GM20431 (cell line): ENCODE data around the gene MLST8.

Experiments
- in situ Hi-C: fragments of 300-500 bp; cut with MseI, MboI; formaldehyde crosslinking; loops from one replicate; pipeline ENCODE4 v1.15.0; 2020; ENCODE audit warnings: low sequenced_read_pairs; ENCODE audit not compliant: unreplicated experiment

Gene MLST8, protein sequence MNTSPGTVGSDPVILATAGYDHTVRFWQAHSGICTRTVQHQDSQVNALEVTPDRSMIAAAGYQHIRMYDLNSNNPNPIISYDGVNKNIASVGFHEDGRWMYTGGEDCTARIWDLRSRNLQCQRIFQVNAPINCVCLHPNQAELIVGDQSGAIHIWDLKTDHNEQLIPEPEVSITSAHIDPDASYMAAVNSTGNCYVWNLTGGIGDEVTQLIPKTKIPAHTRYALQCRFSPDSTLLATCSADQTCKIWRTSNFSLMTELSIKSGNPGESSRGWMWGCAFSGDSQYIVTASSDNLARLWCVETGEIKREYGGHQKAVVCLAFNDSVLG

DNA sequence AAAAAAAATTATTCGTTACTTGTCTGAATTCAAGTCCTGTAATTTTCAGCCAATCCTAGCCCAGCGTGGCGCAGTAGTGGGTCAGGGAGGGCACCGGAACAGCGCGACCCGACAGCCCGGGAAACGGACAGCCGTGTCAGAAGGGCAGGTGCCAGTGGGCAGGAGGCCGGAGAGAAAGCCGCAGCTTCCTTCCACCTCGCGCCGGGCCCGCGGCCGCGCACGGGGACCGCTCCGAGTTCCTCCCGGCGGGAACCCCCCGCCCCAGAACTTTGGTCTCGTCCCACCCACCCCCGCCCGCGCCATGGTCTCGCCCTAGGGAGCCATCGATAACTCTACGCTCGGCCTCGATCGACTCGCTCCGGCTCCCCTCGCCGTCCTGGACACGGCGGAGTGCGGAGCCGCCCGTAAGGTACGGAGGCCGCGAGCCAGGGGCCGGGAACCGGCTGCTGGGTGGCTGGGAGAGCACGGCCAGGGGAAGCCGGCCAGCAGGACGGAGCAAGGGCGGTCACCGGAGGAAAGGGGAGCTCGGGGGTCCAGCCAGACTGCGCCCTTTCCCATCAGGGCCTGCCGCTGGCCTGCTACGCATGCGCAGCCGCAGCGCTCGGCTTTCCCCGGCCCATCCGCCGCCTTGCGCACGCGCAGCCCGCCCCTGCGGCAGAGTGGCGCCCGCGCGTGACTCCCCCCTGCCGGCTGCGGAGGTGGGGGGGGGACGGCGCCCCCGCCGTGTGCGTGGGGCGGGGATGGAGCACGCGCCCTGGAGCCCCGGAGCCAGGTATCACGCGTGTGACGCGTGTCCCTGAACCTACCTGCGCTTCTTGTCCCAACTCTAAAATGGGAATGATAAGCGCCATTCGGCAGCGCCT, at the start of gene MLST8:
Gene MLST8, plus strand, starts transcription at position 351 of the 863 bp plus-strand sequence. CDS start 632 bp downstream, outside the sequence.
- in situ Hi-C loops = no loop called here

GRCh38 chr16:2155977-2156848, 49.0 kb upstream of the MLST8 start:
- in situ Hi-C loops = no loop called here

GRCh38 chr16:2156849-2157224, 48.4 kb upstream of the MLST8 start:
- in situ Hi-C loops = no loop called here

DNA sequence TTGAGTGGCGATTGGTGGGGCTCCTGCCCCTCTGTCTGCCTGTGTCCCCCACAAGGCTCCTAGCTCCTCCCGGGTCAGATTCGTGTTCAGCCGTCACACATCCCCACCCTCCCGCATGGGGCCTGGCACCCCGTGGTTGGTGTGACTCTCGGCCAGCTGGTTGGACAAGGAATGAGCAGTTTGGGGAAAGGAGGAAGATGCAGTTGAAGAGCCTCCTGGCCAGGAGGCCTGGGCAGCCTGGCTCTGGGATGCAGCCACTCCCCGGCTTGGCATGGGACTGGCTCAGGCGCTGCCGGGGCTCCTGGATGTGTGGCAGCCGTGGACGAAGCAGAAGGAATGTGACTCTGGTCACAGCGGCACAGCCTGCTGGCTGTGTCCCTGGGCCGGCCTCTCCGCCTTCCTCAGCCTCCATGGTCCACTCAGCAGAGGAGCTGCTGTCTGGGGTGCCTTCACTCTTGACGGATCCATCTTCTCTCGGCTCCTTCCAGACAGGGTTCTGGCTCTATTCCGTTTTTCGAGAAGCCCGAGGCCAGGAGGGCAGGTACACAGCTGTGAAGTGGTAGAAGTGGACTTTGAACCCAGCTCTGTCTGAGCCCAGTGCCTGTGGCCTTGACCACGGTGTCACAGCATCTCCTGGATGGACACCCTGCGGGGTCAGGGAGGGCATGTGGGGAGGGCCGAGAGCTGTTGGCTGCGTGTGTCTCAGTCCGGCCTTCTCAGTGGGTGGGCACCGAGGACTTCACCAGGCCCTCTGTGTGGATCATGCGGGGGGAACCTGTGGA, 47.6 kb upstream of the MLST8 start:
- in situ Hi-C loops = no loop called here

GRCh38 chr16:2158262-2158638, 47.0 kb upstream of the MLST8 start:
- in situ Hi-C loops = no loop called here

DNA sequence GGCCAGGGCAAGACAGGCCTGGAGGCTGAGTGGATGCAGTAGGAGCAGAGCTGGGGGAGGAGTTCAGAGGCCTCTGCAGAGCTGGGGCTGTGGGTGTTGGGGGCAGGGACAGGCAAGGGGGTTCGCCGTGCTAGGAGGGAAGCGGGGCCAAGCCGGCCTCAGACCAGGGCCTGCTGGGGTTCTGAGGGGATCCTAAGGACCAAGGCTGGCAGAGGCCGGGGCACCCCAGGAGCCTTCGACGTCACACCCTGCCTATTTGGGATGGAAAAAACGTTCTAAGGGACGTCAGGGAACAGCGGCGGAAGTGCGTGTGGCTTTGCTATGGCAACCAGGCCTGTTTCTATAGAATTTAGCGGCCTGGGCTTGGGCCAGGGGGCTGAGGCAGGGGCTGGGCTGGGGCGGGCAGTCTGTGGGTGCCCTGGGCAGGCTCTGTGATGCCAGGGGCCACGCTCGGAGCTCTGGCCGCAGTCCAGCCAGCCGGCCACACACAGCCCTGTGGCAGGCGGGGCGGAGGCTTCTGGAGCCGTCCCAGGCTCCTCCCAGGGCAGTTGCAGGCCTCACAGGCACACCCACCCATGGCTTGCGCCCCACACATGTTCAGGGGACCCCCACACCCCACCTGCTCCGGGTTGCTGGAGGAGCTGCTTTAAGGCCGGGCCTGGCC, 45.9 kb upstream of the MLST8 start:
- in situ Hi-C loops = no loop called here

DNA sequence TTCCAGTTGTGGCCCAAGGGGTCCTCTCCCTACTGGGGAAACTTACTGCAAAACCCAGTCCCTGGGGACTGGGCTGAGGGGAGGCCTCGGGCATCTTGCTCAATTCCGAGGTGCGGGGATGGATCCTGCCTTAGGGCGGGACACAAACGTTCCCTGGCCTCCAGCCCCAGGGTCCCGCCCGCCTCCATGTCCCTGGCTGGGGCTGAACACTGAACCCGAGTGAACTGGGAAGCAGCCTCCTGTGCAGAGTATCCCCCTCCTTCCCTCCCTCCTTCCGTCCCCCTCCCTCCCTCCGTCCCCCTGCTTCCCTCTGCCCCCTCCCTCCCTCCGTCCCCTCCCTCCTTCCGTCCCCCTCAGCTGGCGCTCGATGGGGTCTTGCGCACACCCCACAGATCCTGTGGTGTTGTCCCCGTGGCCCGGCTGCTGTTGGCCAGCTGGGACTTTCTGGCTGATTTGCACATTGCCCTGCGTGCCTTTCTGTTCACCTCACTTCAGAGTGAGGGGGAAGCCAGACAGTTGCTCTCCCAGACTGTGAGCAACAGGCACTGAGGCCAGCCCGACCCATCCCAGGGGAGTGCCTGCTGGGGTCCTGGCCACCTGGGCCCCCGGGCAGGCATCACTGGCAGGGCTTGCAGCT, 44.2 kb upstream of the MLST8 start:
- in situ Hi-C loops = no loop called here

DNA sequence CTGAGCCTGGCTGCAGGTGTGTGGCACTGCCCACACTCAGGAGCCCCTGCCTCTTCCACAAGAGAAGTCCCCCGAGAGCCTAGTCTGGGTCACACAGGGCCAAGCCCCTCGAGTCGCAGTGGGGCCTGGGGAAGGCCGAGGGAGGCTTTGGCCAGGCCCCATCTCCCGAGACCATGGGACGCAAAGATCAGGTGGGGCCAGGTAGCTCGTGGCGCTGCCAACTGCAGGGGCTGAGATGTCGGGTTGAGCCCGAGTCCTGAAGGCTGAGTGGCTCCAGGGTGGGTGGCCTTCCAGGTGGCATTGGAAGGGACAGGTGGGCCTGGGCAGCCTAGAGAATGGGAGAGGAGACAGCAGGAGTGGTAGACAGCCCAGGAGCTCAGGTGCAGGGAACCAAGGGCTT, 43.3 kb upstream of the MLST8 start:
- in situ Hi-C loops = no loop called here

DNA sequence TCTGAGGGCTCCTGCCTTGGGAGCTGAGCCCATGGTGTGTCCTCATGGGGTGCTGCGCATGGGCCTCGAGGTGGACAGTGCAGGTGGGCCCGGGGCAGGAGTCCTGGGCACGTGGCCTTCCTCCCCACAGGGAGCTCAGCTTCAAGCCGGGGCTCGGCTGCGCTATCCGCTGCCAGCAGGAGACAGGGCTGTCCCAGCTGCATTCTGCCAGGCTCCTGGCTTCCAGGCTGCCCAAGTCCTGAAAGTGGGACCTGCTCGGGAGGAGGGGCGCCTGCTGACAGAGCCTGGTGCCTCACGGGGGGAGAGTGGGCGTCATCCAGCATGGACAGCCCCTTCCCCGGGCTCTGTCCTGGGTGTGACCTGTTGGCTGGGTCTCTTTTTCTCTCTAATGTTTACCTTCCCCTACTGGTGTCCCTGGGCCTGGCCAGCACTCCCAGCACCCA, 42.6 kb upstream of the MLST8 start:
- in situ Hi-C loops = no loop called here

DNA sequence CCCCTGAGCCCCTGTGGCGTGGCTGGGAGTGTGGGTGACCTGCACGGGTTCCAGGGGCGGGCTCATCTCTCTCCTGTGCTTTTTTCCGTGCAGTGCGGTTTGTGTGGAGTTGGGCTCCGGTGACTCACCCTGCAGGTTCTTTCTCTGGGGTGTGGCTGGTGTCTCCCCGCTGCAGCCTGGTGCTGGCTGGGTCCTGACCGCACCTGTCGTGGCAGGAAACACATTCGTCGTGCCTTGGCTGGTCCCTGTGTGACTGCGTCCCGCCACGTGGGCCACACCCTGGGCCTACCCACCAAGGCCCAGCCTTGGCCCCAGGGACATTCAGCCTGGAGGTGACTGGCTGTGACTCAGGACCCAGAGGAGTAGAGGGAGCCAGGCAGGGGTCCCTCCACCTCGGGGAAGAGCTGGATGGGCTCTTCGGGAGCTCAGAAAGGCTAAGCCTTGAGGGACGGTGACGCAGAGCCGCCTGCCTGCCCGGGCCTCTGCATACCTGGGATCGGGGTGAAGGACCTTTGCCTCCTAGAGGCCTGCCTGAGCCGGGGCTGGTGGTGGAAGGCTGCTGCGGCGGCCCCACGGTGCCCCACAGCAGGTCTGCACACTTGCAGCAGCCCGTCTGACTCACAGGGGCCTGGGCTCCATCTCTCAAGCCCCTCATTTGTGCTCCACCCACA, 41.9 kb upstream of the MLST8 start:
- in situ Hi-C loops = no loop called here

- in situ Hi-C loops = no loop called here
These were observed 39.4 kb upstream of the MLST8 start for GRCh38 chr16:2165861-2166260.

GRCh38 chr16:2166263-2167067, 38.8 kb upstream of the MLST8 start:
- in situ Hi-C loops = no loop called here

DNA sequence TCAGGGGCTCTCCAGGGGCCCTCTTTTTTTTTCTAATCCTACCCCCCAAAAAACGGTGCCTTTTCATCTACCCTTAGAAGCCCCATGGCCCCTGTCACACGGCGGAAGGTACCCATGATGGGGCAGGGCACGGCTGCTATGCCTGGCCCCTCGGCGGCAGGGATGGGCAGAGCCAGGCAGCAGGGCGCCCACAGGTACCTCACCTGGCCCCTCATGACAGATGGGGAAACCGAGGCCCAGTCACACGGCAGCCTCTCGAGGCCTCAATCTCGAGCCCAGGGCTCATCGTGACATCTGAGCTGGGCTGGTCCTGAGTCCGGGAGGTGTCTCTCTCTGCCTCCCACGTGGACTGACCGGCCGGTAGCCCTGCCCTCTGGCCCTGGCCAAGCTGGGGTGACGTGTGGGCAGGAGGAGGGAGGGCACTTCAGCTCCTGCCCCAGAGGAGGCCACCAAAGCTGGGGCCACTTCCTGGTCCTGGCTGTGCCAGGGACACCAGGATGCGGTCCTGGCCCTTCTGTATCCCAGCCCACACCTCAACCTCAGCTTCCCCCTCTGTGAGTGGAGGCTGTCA, 38.1 kb upstream of the MLST8 start:
- in situ Hi-C loops = no loop called here

DNA sequence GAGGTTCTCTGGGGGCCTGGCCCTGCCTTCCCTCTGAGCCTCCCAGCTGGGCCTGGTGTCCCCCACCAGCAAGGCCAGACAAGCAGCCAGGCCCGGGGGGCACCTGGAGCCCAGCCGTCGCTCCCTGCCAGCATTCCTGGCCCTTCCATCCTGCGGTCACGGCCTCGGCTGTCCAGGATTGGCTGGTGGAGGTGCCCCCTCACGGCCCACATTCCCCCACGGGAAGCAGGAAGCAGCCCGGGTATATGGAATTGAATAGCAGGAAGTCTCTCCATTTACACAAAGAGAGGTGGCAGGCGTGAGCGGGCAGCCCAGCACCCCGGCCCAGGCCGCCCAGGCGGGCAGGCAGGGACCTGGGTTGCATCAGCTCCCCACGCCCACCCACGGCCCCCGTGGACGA, 35.2 kb upstream of the MLST8 start:
- in situ Hi-C loops = no loop called here

- in situ Hi-C loops = no loop called here
These were observed 34.4 kb upstream of the MLST8 start for GRCh38 chr16:2170587-2171435.

- in situ Hi-C loops = no loop called here
These were observed 33.6 kb upstream of the MLST8 start for GRCh38 chr16:2171601-2172178.
